Measurements from ENCODE around the gene SUPT3H. TPM values are rescaled to one million over a fixed set of nuclear protein-coding genes. Genes with fewer than 3 reads are reported as not detected.

Gene SUPT3H
- total RNA-seq, 1 experiment from 2014 or later = 15.8 TPM

- DNase-seq = no peak
- Histone ChIP-seq H3K4me3 (no peak overlapping the region), H3K27ac (no peak overlapping the region), H3K36me3 (no peaks in the 10 kb centered on the region), H3K4me1 (0 out of 2 replicates have a peak, but pooled peaks cover 6% of the 10 kb centered on the region), H3K27me3 (no peaks in the 10 kb centered on the region), H3K9me3 (replicated peaks) (no peaks in the 10 kb centered on the region)
These were observed 245.0 kb downstream of the SUPT3H start for GRCh38 chr6:45132658-45133294.

GRCh38 chr6:45132059-45132458, 245.7 kb downstream of the SUPT3H start:
- peak in 1 of 2 experiments; percentile 17 for DNase-seq
- Histone ChIP-seq H3K27ac (no peak overlapping the region), H3K9me3 (replicated peaks) (no peaks in the 10 kb centered on the region), H3K4me3 (no peak overlapping the region), H3K27me3 (no peaks in the 10 kb centered on the region), H3K36me3 (no peaks in the 10 kb centered on the region), H3K4me1 (0 out of 2 replicates have a peak, but pooled peaks cover 6% of the 10 kb centered on the region)

- no peak for DNase-seq
- Histone ChIP-seq H3K4me1 (0 out of 2 replicates have a peak, but pooled peaks cover 6% of the 10 kb centered on the region), H3K4me3 (no peak overlapping the region), H3K27me3 (no peaks in the 10 kb centered on the region), H3K9me3 (replicated peaks) (no peaks in the 10 kb centered on the region), H3K36me3 (no peaks in the 10 kb centered on the region), H3K27ac (no peak overlapping the region)
These were observed 248.7 kb downstream of the SUPT3H start for GRCh38 chr6:45129051-45129450.

- no peak overlapping the region for H3K4me3 ChIP-seq
- 0 out of 2 replicates have a peak, but pooled peaks cover 6% of the 10 kb centered on the region for H3K4me1 ChIP-seq
- DNase-seq = no peak
- no peaks in the 10 kb centered on the region for H3K9me3 ChIP-seq (replicated peaks)
- H3K27ac ChIP-seq = no peak overlapping the region
- no peaks in the 10 kb centered on the region for H3K36me3 ChIP-seq
- no peaks in the 10 kb centered on the region for H3K27me3 ChIP-seq
These were observed 250.5 kb downstream of the SUPT3H start for GRCh38 chr6:45127185-45127584.

- peak in 1 of 2 experiments; percentile 23 for DNase-seq
- Histone ChIP-seq H3K27ac (no peak overlapping the region), H3K4me1 (no peaks in the 10 kb centered on the region), H3K36me3 (no peaks in the 10 kb centered on the region), H3K9me3 (replicated peaks) (no peaks in the 10 kb centered on the region), H3K4me3 (no peak overlapping the region), H3K27me3 (no peaks in the 10 kb centered on the region)
These were observed 251.7 kb downstream of the SUPT3H start for GRCh38 chr6:45126033-45126432.

GRCh38 chr6:45123023-45123422, 254.7 kb downstream of the SUPT3H start:
- no peaks in the 10 kb centered on the region for H3K9me3 ChIP-seq (replicated peaks)
- H3K27me3 ChIP-seq = no peaks in the 10 kb centered on the region
- no peak overlapping the region for H3K27ac ChIP-seq
- no peaks in the 10 kb centered on the region for H3K36me3 ChIP-seq
- H3K4me3 ChIP-seq = no peak overlapping the region
- DNase-seq = no peak
- H3K4me1 ChIP-seq = peaks cover 9% of the 10 kb centered on the region

- no peaks in the 10 kb centered on the region for H3K36me3 ChIP-seq
- peak in 1 of 2 experiments; percentile 44 for DNase-seq
- H3K4me3 ChIP-seq = no peak overlapping the region
- no peaks in the 10 kb centered on the region for H3K9me3 ChIP-seq (replicated peaks)
- peaks cover 33% of the 10 kb centered on the region for H3K4me1 ChIP-seq
- H3K27me3 ChIP-seq = no peaks in the 10 kb centered on the region
- peak overlapping the region; percentile 29 for H3K27ac ChIP-seq
These were observed 259.0 kb downstream of the SUPT3H start for GRCh38 chr6:45118754-45119153.

GRCh38 chr6:45116714-45117410, 260.9 kb downstream of the SUPT3H start:
- Histone ChIP-seq H3K27ac (peak overlapping the region; percentile 30), H3K27me3 (no peaks in the 10 kb centered on the region), H3K36me3 (no peaks in the 10 kb centered on the region), H3K9me3 (replicated peaks) (no peaks in the 10 kb centered on the region), H3K4me3 (no peak overlapping the region), H3K4me1 (peaks cover 37% of the 10 kb centered on the region)
- peak in 1 of 2 experiments; percentile 30 for DNase-seq

- DNase-seq = no peak
- H3K36me3 ChIP-seq = no peaks in the 10 kb centered on the region
- H3K27ac ChIP-seq = no peak overlapping the region
These were observed 262.0 kb downstream of the SUPT3H start for GRCh38 chr6:45115696-45116095.

GRCh38 chr6:45112711-45113110, 265.0 kb downstream of the SUPT3H start:
- no peak overlapping the region for H3K27ac ChIP-seq
- H3K36me3 ChIP-seq = no peaks in the 10 kb centered on the region
- peak in 1 of 2 experiments; percentile 19 for DNase-seq
- H3K9me3 ChIP-seq (replicated peaks) = no peaks in the 10 kb centered on the region
- no peaks in the 10 kb centered on the region for H3K27me3 ChIP-seq
- H3K4me1 ChIP-seq = peaks cover 25% of the 10 kb centered on the region
- no peak overlapping the region for H3K4me3 ChIP-seq

More at GRCh38 chr6:45115696-45116095, 262.0 kb downstream of the SUPT3H start:
- no peaks in the 10 kb centered on the region for H3K27me3 ChIP-seq
- peaks cover 37% of the 10 kb centered on the region for H3K4me1 ChIP-seq
- H3K9me3 ChIP-seq (replicated peaks) = no peaks in the 10 kb centered on the region
- H3K4me3 ChIP-seq = no peak overlapping the region

GRCh38 chr6:45109551-45109950, 268.2 kb downstream of the SUPT3H start:
- H3K27me3 ChIP-seq = no peaks in the 10 kb centered on the region
- peaks cover 3% of the 10 kb centered on the region; the same call in 1 of the 2 replicates for H3K4me1 ChIP-seq
- H3K9me3 ChIP-seq (replicated peaks) = no peaks in the 10 kb centered on the region
- no peak overlapping the region for H3K27ac ChIP-seq
- DNase-seq = no peak
- H3K4me3 ChIP-seq = no peak overlapping the region
- no peaks in the 10 kb centered on the region for H3K36me3 ChIP-seq

- H3K27ac ChIP-seq = no peak overlapping the region
- H3K36me3 ChIP-seq = no peaks in the 10 kb centered on the region
- DNase-seq = no peak
- H3K27me3 ChIP-seq = no peaks in the 10 kb centered on the region
- no peak overlapping the region for H3K4me3 ChIP-seq
- no peaks in the 10 kb centered on the region for H3K4me1 ChIP-seq
- no peaks in the 10 kb centered on the region for H3K9me3 ChIP-seq (replicated peaks)
These were observed 272.4 kb downstream of the SUPT3H start for GRCh38 chr6:45105170-45105820.

- Histone ChIP-seq H3K4me1 (no peaks in the 10 kb centered on the region), H3K27me3 (no peaks in the 10 kb centered on the region), H3K9me3 (replicated peaks) (no peaks in the 10 kb centered on the region), H3K27ac (no peak overlapping the region), H3K4me3 (no peak overlapping the region), H3K36me3 (no peaks in the 10 kb centered on the region)
- DNase-seq = no peak
These were observed 273.3 kb downstream of the SUPT3H start for GRCh38 chr6:45104429-45104828.

GRCh38 chr6:45098256-45098655, 279.5 kb downstream of the SUPT3H start:
- H3K4me3 ChIP-seq = no peak overlapping the region
- no peaks in the 10 kb centered on the region for H3K9me3 ChIP-seq (replicated peaks)
- no peak for DNase-seq
- H3K27ac ChIP-seq = no peak overlapping the region
- no peaks in the 10 kb centered on the region for H3K36me3 ChIP-seq
- H3K4me1 ChIP-seq = no peaks in the 10 kb centered on the region
- H3K27me3 ChIP-seq = no peaks in the 10 kb centered on the region

- H3K4me1 ChIP-seq = no peaks in the 10 kb centered on the region
These were observed 282.9 kb downstream of the SUPT3H start for GRCh38 chr6:45094831-45095230.

More at GRCh38 chr6:45094831-45095230, 282.9 kb downstream of the SUPT3H start:
- no peak overlapping the region for H3K4me3 ChIP-seq
- H3K9me3 ChIP-seq (replicated peaks) = no peaks in the 10 kb centered on the region
- no peak for DNase-seq
- peaks cover 2% of the 10 kb centered on the region; the same call in 1 of the 2 replicates for H3K36me3 ChIP-seq
- no peak overlapping the region for H3K27ac ChIP-seq
- no peaks in the 10 kb centered on the region for H3K27me3 ChIP-seq
